NCI-H510A treated with DMSO at 0.1 percent for 48 hours (cell line): ENCODE results near the gene AGBL2.
A peak's percentile ranks its signal among the peaks of the same experiment; 100 is the strongest.
"Not testable (repeated sequence)": the region's sequence is repeated elsewhere in the genome, so short reads cannot be mapped to it uniquely, and the experiment has no call there.

Experiments
- DNase-seq: peaks from one replicate; lab custom pipeline; 2025; lab: John Stamatoyannopoulos, UW

The AGBL2 gene

GRCh38 chr11:47688111-47688510 lies 27.1 kb downstream of the AGBL2 start:
- DNase-seq, result no peak

- not testable (repeated sequence) for DNase-seq
These were observed 28.5 kb downstream of the AGBL2 start for GRCh38 chr11:47686704-47687103.

GRCh38 chr11:47686151-47686550 lies 29.0 kb downstream of the AGBL2 start:
- no peak for DNase-seq

GRCh38 chr11:47675851-47676250 lies 39.3 kb downstream of the AGBL2 start:
- DNase-seq, result no peak

- DNase-seq, result no peak
These were observed 42.9 kb downstream of the AGBL2 start for GRCh38 chr11:47672283-47672730.

GRCh38 chr11:47669856-47670255 lies 45.3 kb downstream of the AGBL2 start:
- no peak for DNase-seq

- no peak for DNase-seq
These were observed 46.5 kb downstream of the AGBL2 start for GRCh38 chr11:47668665-47669064.

GRCh38 chr11:47667555-47667954 lies 47.6 kb downstream of the AGBL2 start:
- no peak for DNase-seq

- DNase-seq, result no peak
These were observed 48.0 kb downstream of the AGBL2 start for GRCh38 chr11:47667135-47667534.

GRCh38 chr11:47664936-47665335 lies 50.2 kb downstream of the AGBL2 start:
- not testable (repeated sequence) for DNase-seq

- no peak for DNase-seq
These were observed 53.9 kb downstream of the AGBL2 start for GRCh38 chr11:47661245-47661644.

GRCh38 chr11:47659276-47659675 lies 55.9 kb downstream of the AGBL2 start:
- DNase-seq, result no peak

- no peak for DNase-seq
These were observed 58.8 kb downstream of the AGBL2 start for GRCh38 chr11:47656260-47656885.

- DNase-seq, result no peak
These were observed 63.2 kb downstream of the AGBL2 start for GRCh38 chr11:47651818-47652469.

GRCh38 chr11:47649276-47649675 lies 65.9 kb downstream of the AGBL2 start:
- no peak for DNase-seq

- no peak for DNase-seq
These were observed 69.2 kb downstream of the AGBL2 start for GRCh38 chr11:47646019-47646418.

GRCh38 chr11:47645500-47645899 lies 69.7 kb downstream of the AGBL2 start:
- no peak for DNase-seq

GRCh38 chr11:47642099-47642855 lies 72.9 kb downstream of the AGBL2 start, which contains the start of gene MTCH2:
Gene MTCH2, minus strand, starts transcription at chr11:47642559. Its CDS starts 94 bp downstream, at chr11:47642465.
- DNase-seq, result peak; percentile 98

- DNase-seq, result no peak
These were observed 73.5 kb downstream of the AGBL2 start for GRCh38 chr11:47641600-47642098.

GRCh38 chr11:47640506-47640905 lies 74.7 kb downstream of the AGBL2 start:
- not testable (repeated sequence) for DNase-seq

- DNase-seq, result not testable (repeated sequence)
These were observed 78.8 kb downstream of the AGBL2 start for GRCh38 chr11:47636331-47636730.

- no peak for DNase-seq
These were observed 83.7 kb downstream of the AGBL2 start for GRCh38 chr11:47631473-47631872.

GRCh38 chr11:47628026-47628425 lies 87.1 kb downstream of the AGBL2 start:
- no peak for DNase-seq
